ENCODE results near the gene IRF2.
A peak's percentile ranks its signal among the peaks of the same experiment; 100 is the strongest.
"Not testable (repeated sequence)": the region's sequence is repeated elsewhere in the genome, so short reads cannot be mapped to it uniquely, and the experiment has no call there.

IRF2 gene

GRCh38 chr4:184343502-184344177, 130.7 kb downstream of the IRF2 start:
- DNase-seq: peak; percentile 96

- DNase-seq: not testable (repeated sequence)
These were observed 131.5 kb downstream of the IRF2 start for GRCh38 chr4:184342857-184343237.

- DNase-seq: no peak
These were observed 132.0 kb downstream of the IRF2 start for GRCh38 chr4:184342167-184342856.

GRCh38 chr4:184339398-184340193, 134.8 kb downstream of the IRF2 start:
- not testable (repeated sequence) for DNase-seq

- no peak for DNase-seq
These were observed 136.4 kb downstream of the IRF2 start for GRCh38 chr4:184337907-184338306.
